ENCODE measurements around the gene ZFP36. TPM values are rescaled to one million over a fixed set of nuclear protein-coding genes. Genes with fewer than 3 reads are reported as not detected.

ZFP36 gene
- total RNA-seq, 1 experiment from 2014 or later: 17.3 TPM

- H3K27ac Mint-ChIP-seq: no peak overlapping the region
- H3K36me3 Mint-ChIP-seq: peaks cover 22% of the 10 kb centered on the region
- POLR2A ChIA-PET: interaction anchor here (2.9 kb wide), 1 partner anchor 10 kb away, joined by 11 read pairs; no protein-coding TSS in a partner anchor
- ATAC-seq (no peak), DNase-seq (ENCODE audit: low spot score) (no peak)
- CTCF ChIA-PET: interaction anchor here (0.6 to 1.6 kb wide), 4 partner anchors 24 to 114 kb away, joined by 3 to 6 read pairs (median 4); partner anchors contain the start of gene EID2B
- TF ChIP-seq GABPB1 (CRISPR knock-in tag; IDR thresholded peaks at IDR 0.05) (peak; percentile 70; the same call in 1 of the 2 replicates), STAT6 (CRISPR knock-in tag; conservative IDR thresholded peaks at IDR 0.05; ENCODE audit: low read depth) (no peak)
- no peak overlapping the region for H3K4me3 Mint-ChIP-seq
- H3K9me3 Mint-ChIP-seq: no peaks in the 10 kb centered on the region
- peaks cover 39% of the 10 kb centered on the region for H3K4me1 Mint-ChIP-seq
- 0 out of 2 replicates have a peak, but pooled peaks cover 2% of the 10 kb centered on the region for H3K27me3 Mint-ChIP-seq (ENCODE audit: low read depth)
Measured at GRCh38 chr19:39438270-39438934, 31.8 kb downstream of the ZFP36 start.

- CTCF ChIA-PET: interaction anchor here (0.6 to 1.5 kb wide), 6 partner anchors 30 to 88 kb away, joined by 3 to 9 read pairs (median 5); partner anchors contain the start of genes DLL3 and EID2B
- 0 out of 2 replicates have a peak, but pooled peaks have one; percentile 12 for TF ChIP-seq ZNF121 (CRISPR knock-in tag; IDR thresholded peaks at IDR 0.05)
- TF ChIP-seq ETV6 (CRISPR knock-in tag; IDR thresholded peaks at IDR 0.05): no peak
- Mint-ChIP-seq H3K36me3 (peaks cover 32% of the 10 kb centered on the region; the same call in 1 of the 2 replicates), H3K4me1 (peaks cover 22% of the 10 kb centered on the region), H3K4me3 (peak overlapping the region; percentile 100), H3K27me3 (ENCODE audit: low read depth) (0 out of 2 replicates have a peak, but pooled peaks cover 2% of the 10 kb centered on the region), H3K27ac (peak overlapping the region; percentile 98), H3K9me3 (no peaks in the 10 kb centered on the region)
- POLR2A ChIA-PET: interaction anchor here (0.6 to 2.5 kb wide), 6 partner anchors 9 to 463 kb away, joined by 3 to 47 read pairs (median 5); partner anchors contain the start of gene RPS16
- ATAC-seq: no peak
- DNase-seq (ENCODE audit: low spot score): no peak
Measured at GRCh38 chr19:39444598-39445195, 38.0 kb downstream of the ZFP36 start.

- peak within 1 kb of the TSS; percentile 100 for H3K4me3 Mint-ChIP-seq
- peak within 1 kb of the TSS; percentile 98 for H3K27ac Mint-ChIP-seq
- peaks cover 19% of the 10 kb centered on the region for H3K4me1 Mint-ChIP-seq
- ATAC-seq: peak; percentile 98
- ChIA-PET POLR2A (interaction anchor here (0.6 to 2.5 kb wide), 7 partner anchors 10 to 464 kb away, joined by 3 to 47 read pairs (median 3); partner anchors contain the start of genes RPS16 and TIMM50), CTCF (interaction anchor here (0.6 to 1.5 kb wide), 6 partner anchors 9 to 53 kb away, joined by 3 to 9 read pairs (median 4); partner anchors contain the start of genes DLL3 and RPS16)
- peak; percentile 97 for DNase-seq (ENCODE audit: low spot score)
- H3K9me3 Mint-ChIP-seq: no peaks in the 10 kb centered on the region
- 0 out of 2 replicates have a peak, but pooled peaks cover 2% of the 10 kb centered on the region for H3K27me3 Mint-ChIP-seq (ENCODE audit: low read depth)
- peaks cover 32% of the 10 kb centered on the region; the same call in 1 of the 2 replicates for H3K36me3 Mint-ChIP-seq
- peak; percentile 43; the same call in 1 of the 2 replicates for TF ChIP-seq RELA (CRISPR knock-in tag; IDR thresholded peaks at IDR 0.05; ENCODE audit: borderline replicate concordance)
- TF ChIP-seq JAZF1 (CRISPR knock-in tag; IDR thresholded peaks at IDR 0.05): no peak
- TF ChIP-seq ZNF219 (CRISPR knock-in tag; IDR thresholded peaks at IDR 0.05; ENCODE audit: borderline replicate concordance): no peak
- 0 out of 2 replicates have a peak, but pooled peaks have one; percentile 72 for TF ChIP-seq TEAD1 (CRISPR knock-in tag; IDR thresholded peaks at IDR 0.05)
- no peak for TF ChIP-seq TEAD4 (CRISPR knock-in tag; IDR thresholded peaks at IDR 0.05)
- no peak for TF ChIP-seq MXD4 (CRISPR knock-in tag; IDR thresholded peaks at IDR 0.05; ENCODE audit: borderline replicate concordance)
- TF ChIP-seq CREM (CRISPR knock-in tag; IDR thresholded peaks at IDR 0.05): peak; percentile 90
- TF ChIP-seq E2F1 (CRISPR knock-in tag; IDR thresholded peaks at IDR 0.05): peak; percentile 82; the same call in 1 of the 2 replicates
- TF ChIP-seq AFF4 (CRISPR knock-in tag; IDR thresholded peaks at IDR 0.05; ENCODE audit: borderline replicate concordance): 0 out of 2 replicates have a peak, but pooled peaks have one; percentile 75
- TF ChIP-seq USF2 (CRISPR knock-in tag; IDR thresholded peaks at IDR 0.05): peak; percentile 67
- TF ChIP-seq E2F5 (CRISPR knock-in tag; IDR thresholded peaks at IDR 0.05): 0 out of 2 replicates have a peak, but pooled peaks have one; percentile 45
- TF ChIP-seq SMAD3 (CRISPR knock-in tag; IDR thresholded peaks at IDR 0.05; ENCODE audit: borderline replicate concordance): 0 out of 2 replicates have a peak, but pooled peaks have one; percentile 48
- no peak for TF ChIP-seq NFATC4 (CRISPR knock-in tag; IDR thresholded peaks at IDR 0.05)
Measured at GRCh38 chr19:39445196-39446111, 38.8 kb downstream of the ZFP36 start, which contains the start of gene SUPT5H. TSS of gene SUPT5H (plus strand) at chr19:39445582. CDS start at chr19:39445891, 309 bp downstream.
